A549 (cell line): Measurements from ENCODE around the gene RASL10B.

Source experiments
- ESRRA ChIP-seq: fragments of 150-350 bp; IDR thresholded peaks from 2 replicates; pipeline ENCODE4 v1.6.1; 2014; ENCODE audit warnings: mild to moderate bottlenecking, low read length, borderline replicate concordance
- MYC ChIP-seq: IDR thresholded peaks from 2 replicates; pipeline ENCODE4 v1.6.1; 2012; ENCODE audit warnings: mild to moderate bottlenecking, inconsistent platforms, low read length, improper control_type of control experiment, borderline replicate concordance
- POLR2A ChIP-seq: IDR thresholded peaks from 2 replicates; pipeline ENCODE4 v1.6.1; 2012; ENCODE audit warnings: mild to moderate bottlenecking, low read length
- ZSCAN20 ChIP-seq: fragments of 250-450 bp; sonication (Bioruptor Pico); IDR thresholded peaks from 2 replicates; pipeline ENCODE4 v1.8.0; 2022; ENCODE audit warnings: mild to moderate bottlenecking, moderate library complexity
- TF ChIP-seq, protein P1 (sequence below): fragments of 250-450 bp; sonication (Bioruptor Pico); IDR thresholded peaks from 2 replicates; pipeline ENCODE4 v1.5.0; 2021; ENCODE audit warnings: mild to moderate bottlenecking, moderate library complexity, borderline replicate concordance
- TF ChIP-seq, protein P2 (sequence below): fragments of 200-600 bp; sonication (generic); IDR thresholded peaks from 2 replicates; pipeline ENCODE4 v1.6.1; 2016; ENCODE audit warnings: antibody characterized with exemption, mild to moderate bottlenecking, moderate library complexity

DNA sequence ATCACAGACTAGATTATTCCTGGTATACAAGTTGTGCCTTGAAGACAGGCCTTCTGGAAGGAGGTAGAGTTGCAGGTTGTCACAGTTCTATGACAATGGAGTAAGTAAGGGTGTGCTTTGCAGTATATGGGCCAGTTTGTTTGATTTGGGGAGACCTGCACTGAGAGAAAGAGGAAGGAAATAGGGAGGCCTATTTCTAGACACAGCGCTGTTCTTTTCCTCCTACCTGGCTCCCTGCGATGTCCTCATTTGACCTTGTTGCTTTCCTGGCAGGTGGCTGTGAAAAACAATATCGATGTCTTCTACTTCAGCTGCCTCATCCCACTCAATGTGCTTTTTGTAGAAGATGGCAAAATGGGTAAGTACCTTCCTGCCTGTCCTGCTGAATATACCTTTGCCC, 22.5 kb upstream of the RASL10B start:
- TF ChIP-seq ZSCAN20 (CRISPR knock-in tag) (no peak), POLR2A (no peak), ESRRA (no peak), MYC (no peak)
- TF ChIP-seq, protein P1, sequence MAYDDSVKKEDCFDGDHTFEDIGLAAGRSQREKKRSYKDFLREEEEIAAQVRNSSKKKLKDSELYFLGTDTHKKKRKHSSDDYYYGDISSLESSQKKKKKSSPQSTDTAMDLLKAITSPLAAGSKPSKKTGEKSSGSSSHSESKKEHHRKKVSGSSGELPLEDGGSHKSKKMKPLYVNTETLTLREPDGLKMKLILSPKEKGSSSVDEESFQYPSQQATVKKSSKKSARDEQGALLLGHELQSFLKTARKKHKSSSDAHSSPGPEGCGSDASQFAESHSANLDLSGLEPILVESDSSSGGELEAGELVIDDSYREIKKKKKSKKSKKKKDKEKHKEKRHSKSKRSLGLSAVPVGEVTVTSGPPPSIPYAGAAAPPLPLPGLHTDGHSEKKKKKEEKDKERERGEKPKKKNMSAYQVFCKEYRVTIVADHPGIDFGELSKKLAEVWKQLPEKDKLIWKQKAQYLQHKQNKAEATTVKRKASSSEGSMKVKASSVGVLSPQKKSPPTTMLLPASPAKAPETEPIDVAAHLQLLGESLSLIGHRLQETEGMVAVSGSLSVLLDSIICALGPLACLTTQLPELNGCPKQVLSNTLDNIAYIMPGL (CRISPR knock-in tag), result no peak
- TF ChIP-seq, protein P2, sequence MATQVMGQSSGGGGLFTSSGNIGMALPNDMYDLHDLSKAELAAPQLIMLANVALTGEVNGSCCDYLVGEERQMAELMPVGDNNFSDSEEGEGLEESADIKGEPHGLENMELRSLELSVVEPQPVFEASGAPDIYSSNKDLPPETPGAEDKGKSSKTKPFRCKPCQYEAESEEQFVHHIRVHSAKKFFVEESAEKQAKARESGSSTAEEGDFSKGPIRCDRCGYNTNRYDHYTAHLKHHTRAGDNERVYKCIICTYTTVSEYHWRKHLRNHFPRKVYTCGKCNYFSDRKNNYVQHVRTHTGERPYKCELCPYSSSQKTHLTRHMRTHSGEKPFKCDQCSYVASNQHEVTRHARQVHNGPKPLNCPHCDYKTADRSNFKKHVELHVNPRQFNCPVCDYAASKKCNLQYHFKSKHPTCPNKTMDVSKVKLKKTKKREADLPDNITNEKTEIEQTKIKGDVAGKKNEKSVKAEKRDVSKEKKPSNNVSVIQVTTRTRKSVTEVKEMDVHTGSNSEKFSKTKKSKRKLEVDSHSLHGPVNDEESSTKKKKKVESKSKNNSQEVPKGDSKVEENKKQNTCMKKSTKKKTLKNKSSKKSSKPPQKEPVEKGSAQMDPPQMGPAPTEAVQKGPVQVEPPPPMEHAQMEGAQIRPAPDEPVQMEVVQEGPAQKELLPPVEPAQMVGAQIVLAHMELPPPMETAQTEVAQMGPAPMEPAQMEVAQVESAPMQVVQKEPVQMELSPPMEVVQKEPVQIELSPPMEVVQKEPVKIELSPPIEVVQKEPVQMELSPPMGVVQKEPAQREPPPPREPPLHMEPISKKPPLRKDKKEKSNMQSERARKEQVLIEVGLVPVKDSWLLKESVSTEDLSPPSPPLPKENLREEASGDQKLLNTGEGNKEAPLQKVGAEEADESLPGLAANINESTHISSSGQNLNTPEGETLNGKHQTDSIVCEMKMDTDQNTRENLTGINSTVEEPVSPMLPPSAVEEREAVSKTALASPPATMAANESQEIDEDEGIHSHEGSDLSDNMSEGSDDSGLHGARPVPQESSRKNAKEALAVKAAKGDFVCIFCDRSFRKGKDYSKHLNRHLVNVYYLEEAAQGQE, result no peak
